Trophoblast cell (in vitro differentiated cells and primary cell): ENCODE data around the gene SLAIN2.

ENCODE experiments used
- DNase-seq, 2 donors: peaks; one replicate each; pipeline ENCODE4 v3.0.0-alpha.2; 2016
- H2AFZ ChIP-seq: 2 replicates; pipeline ENCODE4 v1.6.1; 2013; ENCODE audit warnings: low read length, moderate library complexity, mild to moderate bottlenecking; ENCODE audit not compliant: insufficient read depth, poor library complexity
- H2AK5ac ChIP-seq: 2 replicates; pipeline ENCODE4 v1.6.1; 2013; ENCODE audit warnings: mild to moderate bottlenecking, low read length
- H2BK120ac ChIP-seq: 2 replicates; pipeline ENCODE4 v1.6.1; 2013; ENCODE audit warnings: low read length, mild to moderate bottlenecking, moderate library complexity; ENCODE audit not compliant: insufficient read depth, poor library complexity
- H2BK12ac ChIP-seq: 2 replicates; pipeline ENCODE4 v1.6.1; 2013; ENCODE audit warnings: mild to moderate bottlenecking, low read length, moderate library complexity
- H2BK5ac ChIP-seq: 2 replicates; pipeline ENCODE4 v1.6.1; 2013; ENCODE audit warnings: low read length, low read depth, moderate library complexity, mild to moderate bottlenecking; ENCODE audit not compliant: poor library complexity
- H3K14ac ChIP-seq: 2 replicates; pipeline ENCODE4 v1.6.1; 2013; ENCODE audit warnings: mild to moderate bottlenecking, low read length
- H3K18ac ChIP-seq: 2 replicates; pipeline ENCODE4 v1.6.1; 2013; ENCODE audit warnings: mild to moderate bottlenecking, low read length
- H3K23ac ChIP-seq: 2 replicates; pipeline ENCODE4 v1.6.1; 2013; ENCODE audit warnings: low read length
- H3K27ac ChIP-seq: 2 replicates; pipeline ENCODE4 v1.5.1; 2013; ENCODE audit warnings: low read depth, mild to moderate bottlenecking, inconsistent platforms, low read length, moderate library complexity
- H3K27me3 ChIP-seq: 2 replicates; pipeline ENCODE4 v1.6.1; 2013; ENCODE audit warnings: inconsistent platforms, mild to moderate bottlenecking, low read length, moderate library complexity; ENCODE audit not compliant: insufficient read depth
- H3K36me3 ChIP-seq, 2 experiments: 1 replicate in 1 of 2; 2 replicates in 1 of 2; pipeline ENCODE4 v1.6.1; 2013; ENCODE audit warnings: low read length in 2 of 2, mild to moderate bottlenecking in 2 of 2, moderate library complexity in 1 of 2; ENCODE audit not compliant: insufficient read depth in 2 of 2, control insufficient read depth in 1 of 2
- H3K4ac ChIP-seq: 2 replicates; pipeline ENCODE4 v1.6.1; 2013; ENCODE audit warnings: low read depth, mild to moderate bottlenecking, low read length, moderate library complexity
- H3K4me1 ChIP-seq, 2 experiments: 1 replicate in 1 of 2; 2 replicates in 1 of 2; pipeline ENCODE4 v1.6.1; 2013; ENCODE audit warnings: low read length in 2 of 2, mild to moderate bottlenecking in 2 of 2, moderate library complexity in 1 of 2; ENCODE audit not compliant: insufficient read depth in 2 of 2, control insufficient read depth in 1 of 2
- H3K4me2 ChIP-seq: 2 replicates; pipeline ENCODE4 v1.6.1; 2013; ENCODE audit warnings: inconsistent platforms, mild to moderate bottlenecking, low read length, moderate library complexity
- H3K4me3 ChIP-seq: 2 replicates; pipeline ENCODE4 v1.5.1; 2013; ENCODE audit warnings: mild to moderate bottlenecking, low read depth, low read length, inconsistent platforms
- H3K79me1 ChIP-seq: one replicate; pipeline ENCODE4 v1.6.1; 2013; ENCODE audit warnings: low read length
- H3K79me2 ChIP-seq: 2 replicates; pipeline ENCODE4 v1.6.1; 2013; ENCODE audit warnings: low read length, mild to moderate bottlenecking; ENCODE audit not compliant: control insufficient read depth, insufficient read depth, poor library complexity
- H3K9ac ChIP-seq: 2 replicates; pipeline ENCODE4 v1.6.1; 2013; ENCODE audit warnings: mild to moderate bottlenecking, low read length
- H3K9me3 ChIP-seq: 2 replicates; pipeline ENCODE4 v1.6.1; 2013; ENCODE audit warnings: low read depth, mild to moderate bottlenecking, control low read depth, inconsistent platforms, low read length; ENCODE audit not compliant: insufficient read depth
- H4K12ac ChIP-seq: 2 replicates; pipeline ENCODE4 v1.6.1; 2013; ENCODE audit warnings: low read depth, mild to moderate bottlenecking, low read length, moderate library complexity
- H4K8ac ChIP-seq: 2 replicates; pipeline ENCODE4 v1.6.1; 2013; ENCODE audit warnings: low read depth, mild to moderate bottlenecking, low read length, moderate library complexity
- H4K91ac ChIP-seq: one replicate; pipeline ENCODE4 v1.6.1; 2013; ENCODE audit warnings: low read depth, mild to moderate bottlenecking, low read length, moderate library complexity
- WGBS: extraction: QIAGEN DNeasy Blood & Tissue Kit; methylation state at CpG from one replicate; pipeline ENCODE4 v1.1.7; 2013; ENCODE audit warnings: missing lambda C conversion rate; ENCODE audit not compliant: insufficient read length, insufficient coverage; ENCODE audit errors: extremely low coverage; 5-methylcytosine and 5-hydroxymethylcytosine counted together

SLAIN2 gene

DNA sequence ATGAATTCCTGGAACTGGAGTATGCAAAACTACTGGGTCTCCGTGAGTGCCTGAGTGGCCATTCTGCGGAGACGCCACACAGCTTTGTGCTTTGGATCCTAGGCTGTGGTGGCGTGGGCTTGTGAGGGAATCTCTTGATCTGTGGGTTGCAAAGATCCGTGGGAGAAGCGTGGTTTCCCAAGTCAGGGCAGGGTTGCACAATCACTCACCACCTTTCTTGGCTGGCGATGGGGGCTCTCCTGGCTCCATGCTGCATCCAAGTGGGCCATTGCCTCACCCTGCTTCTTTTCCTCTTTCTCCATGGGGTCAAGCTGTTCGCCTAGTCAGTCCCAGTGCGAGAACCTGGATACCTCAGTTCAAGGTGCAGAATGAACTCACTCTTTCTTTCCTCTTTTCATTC lies 62.5 kb downstream of the SLAIN2 start:
- Histone ChIP-seq H2AFZ (no peak overlapping the region), H3K18ac (no peak overlapping the region), H3K4me1 (peaks cover 0 to 2% of the 10 kb centered on the region in 2 experiments), H2BK120ac (no peak overlapping the region), H3K36me3 (peaks cover 5 to 10% of the 10 kb centered on the region in 2 experiments), H3K14ac (no peak overlapping the region), H2BK12ac (no peak overlapping the region), H3K9ac (no peak overlapping the region), H2AK5ac (no peak overlapping the region), H4K12ac (no peak overlapping the region), H4K91ac (no peak overlapping the region), H4K8ac (no peak overlapping the region), H3K79me1 (no peaks in the 10 kb centered on the region), H3K79me2 (no peaks in the 10 kb centered on the region), H3K4me3 (no peak overlapping the region), H3K27ac (no peak overlapping the region), H3K23ac (no peak overlapping the region), H3K4me2 (no peak overlapping the region), H3K9me3 (no peaks in the 10 kb centered on the region), H3K27me3 (no peaks in the 10 kb centered on the region), H2BK5ac (no peak overlapping the region), H3K4ac (no peak overlapping the region)
- no CpG with 5 or more reads among the region's 9 CpGs for WGBS
- no peak for DNase-seq

GRCh38 chr4:48405924-48406323 lies 64.6 kb downstream of the SLAIN2 start:
- Histone ChIP-seq H3K9ac (no peak overlapping the region), H3K79me1 (no peaks in the 10 kb centered on the region), H2AFZ (no peak overlapping the region), H3K9me3 (no peaks in the 10 kb centered on the region), H4K91ac (no peak overlapping the region), H4K8ac (no peak overlapping the region), H3K4me3 (no peak overlapping the region), H2BK5ac (no peak overlapping the region), H2BK120ac (no peak overlapping the region), H4K12ac (no peak overlapping the region), H2BK12ac (no peak overlapping the region), H3K27me3 (no peaks in the 10 kb centered on the region), H2AK5ac (no peak overlapping the region), H3K4me2 (no peak overlapping the region), H3K23ac (no peak overlapping the region), H3K4ac (no peak overlapping the region), H3K36me3 (peaks cover 8 to 10% of the 10 kb centered on the region in 2 experiments), H3K14ac (no peak overlapping the region), H3K18ac (no peak overlapping the region), H3K27ac (no peak overlapping the region), H3K79me2 (no peaks in the 10 kb centered on the region), H3K4me1 (peaks cover 0 to 2% of the 10 kb centered on the region in 2 experiments)
- peak; percentile 7 to 61 for DNase-seq
- WGBS = no CpG with 5 or more reads among the region's 3 CpGs

- Histone ChIP-seq H3K27me3 (no peaks in the 10 kb centered on the region), H3K4me2 (no peak overlapping the region), H4K91ac (no peak overlapping the region), H3K9me3 (no peaks in the 10 kb centered on the region), H3K4ac (no peak overlapping the region), H2BK12ac (no peak overlapping the region), H3K36me3 (peaks cover 1 to 3% of the 10 kb centered on the region in 2 experiments), H2BK120ac (no peak overlapping the region), H4K12ac (no peak overlapping the region), H2BK5ac (no peak overlapping the region), H3K4me3 (no peak overlapping the region), H3K9ac (no peak overlapping the region), H3K79me2 (no peaks in the 10 kb centered on the region), H3K23ac (no peak overlapping the region), H2AFZ (no peak overlapping the region), H3K4me1 (no peaks in the 10 kb centered on the region), H2AK5ac (no peak overlapping the region), H3K27ac (no peak overlapping the region), H3K14ac (no peak overlapping the region), H3K79me1 (no peaks in the 10 kb centered on the region), H3K18ac (no peak overlapping the region), H4K8ac (no peak overlapping the region)
- no CpG with 5 or more reads among the region's 4 CpGs for WGBS
- DNase-seq = no peak
Observed at GRCh38 chr4:48409203-48409602, 67.9 kb downstream of the SLAIN2 start.

GRCh38 chr4:48410812-48411211 lies 69.5 kb downstream of the SLAIN2 start:
- Histone ChIP-seq H2AK5ac (no peak overlapping the region), H3K27ac (no peak overlapping the region), H3K36me3 (peaks cover 1 to 3% of the 10 kb centered on the region in 2 experiments), H3K27me3 (no peaks in the 10 kb centered on the region), H4K8ac (no peak overlapping the region), H3K4me3 (no peak overlapping the region), H3K79me2 (no peaks in the 10 kb centered on the region), H3K9ac (no peak overlapping the region), H3K14ac (no peak overlapping the region), H2BK120ac (no peak overlapping the region), H2BK12ac (no peak overlapping the region), H3K18ac (no peak overlapping the region), H3K4me1 (no peaks in the 10 kb centered on the region), H3K4ac (no peak overlapping the region), H4K91ac (no peak overlapping the region), H2BK5ac (no peak overlapping the region), H3K9me3 (no peaks in the 10 kb centered on the region), H3K23ac (no peak overlapping the region), H2AFZ (no peak overlapping the region), H3K79me1 (no peaks in the 10 kb centered on the region), H4K12ac (no peak overlapping the region), H3K4me2 (no peak overlapping the region)
- DNase-seq = no peak
- WGBS = 100% methylated on average over 2 of the region's 7 CpGs
